ENCODE results near the gene ITGA6.

ITGA6 gene

GRCh38 chr2:172464400-172465129 lies 37.2 kb downstream of the ITGA6 start:
- no peak for DNase-seq (ENCODE audit: low read depth)
- H3K4me3 ChIP-seq (ENCODE audit: low read length), result no peak overlapping the region
- TF ChIP-seq, protein P1, sequence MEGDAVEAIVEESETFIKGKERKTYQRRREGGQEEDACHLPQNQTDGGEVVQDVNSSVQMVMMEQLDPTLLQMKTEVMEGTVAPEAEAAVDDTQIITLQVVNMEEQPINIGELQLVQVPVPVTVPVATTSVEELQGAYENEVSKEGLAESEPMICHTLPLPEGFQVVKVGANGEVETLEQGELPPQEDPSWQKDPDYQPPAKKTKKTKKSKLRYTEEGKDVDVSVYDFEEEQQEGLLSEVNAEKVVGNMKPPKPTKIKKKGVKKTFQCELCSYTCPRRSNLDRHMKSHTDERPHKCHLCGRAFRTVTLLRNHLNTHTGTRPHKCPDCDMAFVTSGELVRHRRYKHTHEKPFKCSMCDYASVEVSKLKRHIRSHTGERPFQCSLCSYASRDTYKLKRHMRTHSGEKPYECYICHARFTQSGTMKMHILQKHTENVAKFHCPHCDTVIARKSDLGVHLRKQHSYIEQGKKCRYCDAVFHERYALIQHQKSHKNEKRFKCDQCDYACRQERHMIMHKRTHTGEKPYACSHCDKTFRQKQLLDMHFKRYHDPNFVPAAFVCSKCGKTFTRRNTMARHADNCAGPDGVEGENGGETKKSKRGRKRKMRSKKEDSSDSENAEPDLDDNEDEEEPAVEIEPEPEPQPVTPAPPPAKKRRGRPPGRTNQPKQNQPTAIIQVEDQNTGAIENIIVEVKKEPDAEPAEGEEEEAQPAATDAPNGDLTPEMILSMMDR (conservative IDR thresholded peaks at IDR 0.05; ENCODE audit: low read length), result no peak

- TF ChIP-seq, protein P1 (conservative IDR thresholded peaks at IDR 0.05; ENCODE audit: low read length), result peak; percentile 98
These were observed 38.3 kb downstream of the ITGA6 start for GRCh38 chr2:172465417-172466334.

GRCh38 chr2:172467382-172467781 lies 40.0 kb downstream of the ITGA6 start:
- no peak overlapping the region for H3K4me3 ChIP-seq (ENCODE audit: low read length)
- TF ChIP-seq, protein P1 (conservative IDR thresholded peaks at IDR 0.05; ENCODE audit: low read length), result no peak
- no peak for DNase-seq (ENCODE audit: low read depth)

More at GRCh38 chr2:172465417-172466334, 38.3 kb downstream of the ITGA6 start:
- peak overlapping the region; percentile 51 for H3K4me3 ChIP-seq (ENCODE audit: low read length)
- DNase-seq (ENCODE audit: low read depth), result peak; percentile 89

GRCh38 chr2:172470958-172471922 lies 43.9 kb downstream of the ITGA6 start:
- no peak for DNase-seq (ENCODE audit: low read depth)
- TF ChIP-seq, protein P1 (conservative IDR thresholded peaks at IDR 0.05; ENCODE audit: low read length), result no peak
- no peak overlapping the region for H3K4me3 ChIP-seq (ENCODE audit: low read length)

DNA sequence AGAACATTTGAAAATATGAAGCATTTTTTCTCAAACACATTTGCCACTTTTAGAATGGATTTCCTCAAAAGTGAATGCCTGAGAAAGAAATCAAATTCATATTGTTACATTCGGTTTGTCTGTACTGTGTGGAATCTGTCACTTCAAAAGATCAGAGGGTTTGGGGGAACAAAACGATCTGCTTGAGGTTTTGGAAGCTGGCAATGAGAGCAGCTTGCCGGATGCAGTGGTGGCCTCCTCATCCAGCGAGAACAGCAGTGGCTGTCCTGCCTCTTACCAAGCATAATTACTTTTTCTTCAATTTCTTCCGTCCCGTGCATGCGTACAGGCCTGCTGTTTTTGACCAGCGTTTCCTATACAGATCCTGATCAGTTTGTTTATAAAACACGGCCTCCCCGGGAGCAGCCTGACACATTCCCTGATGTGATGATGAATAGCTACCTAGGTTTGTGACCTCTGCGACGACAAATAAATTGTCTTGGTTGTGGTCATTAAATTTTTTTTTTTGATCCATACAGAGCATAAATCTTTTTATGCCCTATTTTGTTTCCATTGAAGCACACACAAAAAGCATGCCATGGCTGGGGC lies 45.2 kb downstream of the ITGA6 start:
- no peak for DNase-seq (ENCODE audit: low read depth)
- TF ChIP-seq, protein P1 (conservative IDR thresholded peaks at IDR 0.05; ENCODE audit: low read length), result no peak
- no peak overlapping the region for H3K4me3 ChIP-seq (ENCODE audit: low read length)

DNA sequence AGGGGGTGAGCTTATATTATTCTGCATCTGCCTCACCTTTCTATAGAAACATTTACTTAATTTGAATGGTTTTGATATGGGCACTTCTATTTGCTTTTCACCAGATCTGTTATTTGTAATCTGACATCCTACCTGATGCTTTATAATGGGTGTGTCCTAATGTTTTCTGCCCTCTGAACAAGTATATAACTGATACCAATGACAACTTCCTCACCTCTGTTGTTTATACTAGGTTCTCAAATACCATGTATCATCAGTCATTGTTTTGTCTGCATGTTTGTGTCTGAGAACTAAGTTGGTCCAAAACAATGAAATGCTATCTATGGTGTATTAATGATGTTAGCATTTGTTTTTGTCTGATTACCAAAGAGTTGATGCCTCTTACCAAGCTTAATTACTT lies 45.8 kb downstream of the ITGA6 start:
- TF ChIP-seq, protein P1 (conservative IDR thresholded peaks at IDR 0.05; ENCODE audit: low read length), result no peak
- H3K4me3 ChIP-seq (ENCODE audit: low read length), result no peak overlapping the region
- no peak for DNase-seq (ENCODE audit: low read depth)

All from AG10803 (cell line).